Testis (tissue), 2 donors: Measurements from ENCODE around the gene TRIOBP.

ENCODE experiments used
- CTCF ChIP-seq, 3 experiments: fragments of 450-650 bp in 2 of 3; fragments of 200-600 bp in 1 of 3; sonication (generic) in 1 of 3; IDR thresholded peaks; one replicate each; pipeline ENCODE4 v1.5.1; 2016 to 2019; ENCODE audit warnings: antibody characterized with exemption in 3 of 3, mild to moderate bottlenecking in 2 of 3, moderate library complexity in 1 of 3
- POLR2A ChIP-seq: fragments of 450-650 bp; IDR thresholded peaks from one replicate; pipeline ENCODE4 v1.6.1; 2017; ENCODE audit warnings: antibody characterized with exemption, mild to moderate bottlenecking, moderate library complexity

DNA sequence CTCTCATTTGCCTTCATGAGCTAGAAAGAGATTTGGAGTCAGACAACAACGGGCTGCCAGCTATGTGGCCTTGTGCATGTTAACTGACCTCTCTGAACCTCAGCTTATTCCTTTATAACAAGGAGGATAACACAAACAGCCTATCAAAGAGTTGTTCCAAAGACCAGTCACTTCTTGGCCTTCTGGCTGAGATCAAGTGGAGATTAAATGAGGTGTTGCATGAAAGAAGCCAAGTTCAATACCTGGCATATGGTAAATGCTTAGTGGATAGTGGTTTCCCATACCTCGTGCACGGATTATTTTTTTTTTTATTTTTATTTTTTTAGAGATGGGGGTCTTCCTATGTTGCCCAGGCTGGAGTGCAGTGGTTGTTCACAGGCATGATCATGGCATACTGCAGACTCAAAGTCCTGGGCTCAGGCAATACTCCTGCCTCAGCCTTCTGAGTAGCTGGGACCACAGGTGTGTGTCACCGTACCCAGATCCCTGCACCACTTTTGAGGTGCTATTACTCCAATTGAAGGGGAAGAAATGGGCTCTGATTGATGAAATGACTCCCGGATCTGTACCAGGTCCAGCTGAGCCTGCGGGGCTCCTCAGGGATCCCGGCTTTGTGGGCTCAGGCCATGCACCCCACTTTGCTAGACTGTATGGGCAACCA lies 16.5 kb upstream of the TRIOBP start:
- no peak for TF ChIP-seq CTCF (IDR thresholded peaks at IDR 0.05)
- TF ChIP-seq POLR2A: no peak
